Mesothelial cell of epicardium (in vitro differentiated cells): ENCODE results near the gene UBXN1. TPM values are rescaled to one million over a fixed set of nuclear protein-coding genes. Genes with fewer than 3 reads are reported as not detected.
A peak's percentile ranks its signal among the peaks of the same experiment; 100 is the strongest.

Experiments used
- DNase-seq, 2 experiments: peaks; one replicate each; pipeline ENCODE4 v3.0.0; 2021; ENCODE audit warnings: low spot score in 2 of 2; ENCODE audit not compliant: unreplicated experiment in 2 of 2
- H3K27ac Mint-ChIP-seq: 2 replicates; pipeline ENCODE4 v1.8.0; 2021; ENCODE audit warnings: mixed read lengths
- H3K27me3 Mint-ChIP-seq: 2 replicates; pipeline ENCODE4 v1.8.0; 2021; ENCODE audit warnings: low read depth, mixed read lengths
- H3K36me3 Mint-ChIP-seq: 2 replicates; pipeline ENCODE4 v1.8.0; 2021; ENCODE audit warnings: mixed read lengths
- H3K4me1 Mint-ChIP-seq: 2 replicates; pipeline ENCODE4 v1.8.0; 2021; ENCODE audit warnings: mixed read lengths
- H3K4me3 Mint-ChIP-seq: 2 replicates; pipeline ENCODE4 v1.8.0; 2021; ENCODE audit warnings: mild to moderate bottlenecking, moderate library complexity, mixed read lengths
- H3K9me3 Mint-ChIP-seq: 2 replicates; pipeline ENCODE4 v1.8.0; 2021; ENCODE audit warnings: mixed read lengths
- total RNA-seq: library from RNA; stranded (reverse); gene quantifications from 3 replicates; pipeline ENCODE4 v1.2.1, GENCODE V29; 2021
- TF ChIP-seq, protein P1 (sequence below): fragments of 200-600 bp; sonication (generic); IDR thresholded peaks from one replicate; pipeline ENCODE4 v1.5.0; 2021; ENCODE audit warnings: antibody characterized with exemption; ENCODE audit not compliant: unreplicated experiment

UBXN1 gene
- total RNA-seq, 1 donor from 2014 or later: 119 TPM

DNA sequence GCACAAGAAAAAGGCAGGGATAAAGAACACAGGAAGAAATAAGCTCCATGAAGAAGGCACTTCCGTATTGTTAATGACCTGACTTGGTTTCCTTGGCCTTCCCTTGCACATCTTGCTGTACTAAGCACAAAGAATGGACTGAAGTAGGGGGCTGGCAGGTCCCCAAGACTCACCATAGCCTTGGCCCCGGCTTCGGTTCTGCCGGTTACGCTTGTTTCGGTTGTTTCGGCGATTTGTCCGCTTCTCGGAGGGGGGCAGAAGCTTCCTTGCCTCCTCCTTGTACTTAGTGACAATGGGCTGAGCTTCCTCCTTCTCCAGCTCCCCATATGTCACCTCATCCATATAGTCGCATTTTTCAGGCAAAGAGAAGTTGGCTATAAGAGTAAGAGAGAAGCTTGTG, 37.9 kb upstream of the UBXN1 start:
- H3K36me3 Mint-ChIP-seq: peaks cover 51% of the 10 kb centered on the region
- no peaks in the 10 kb centered on the region for H3K9me3 Mint-ChIP-seq
- DNase-seq: no peak
- H3K27me3 Mint-ChIP-seq: no peaks in the 10 kb centered on the region
- H3K4me3 Mint-ChIP-seq: no peak overlapping the region
- H3K4me1 Mint-ChIP-seq: peaks cover under 1% of the 10 kb centered on the region
- H3K27ac Mint-ChIP-seq: no peak overlapping the region
- TF ChIP-seq, protein P1, sequence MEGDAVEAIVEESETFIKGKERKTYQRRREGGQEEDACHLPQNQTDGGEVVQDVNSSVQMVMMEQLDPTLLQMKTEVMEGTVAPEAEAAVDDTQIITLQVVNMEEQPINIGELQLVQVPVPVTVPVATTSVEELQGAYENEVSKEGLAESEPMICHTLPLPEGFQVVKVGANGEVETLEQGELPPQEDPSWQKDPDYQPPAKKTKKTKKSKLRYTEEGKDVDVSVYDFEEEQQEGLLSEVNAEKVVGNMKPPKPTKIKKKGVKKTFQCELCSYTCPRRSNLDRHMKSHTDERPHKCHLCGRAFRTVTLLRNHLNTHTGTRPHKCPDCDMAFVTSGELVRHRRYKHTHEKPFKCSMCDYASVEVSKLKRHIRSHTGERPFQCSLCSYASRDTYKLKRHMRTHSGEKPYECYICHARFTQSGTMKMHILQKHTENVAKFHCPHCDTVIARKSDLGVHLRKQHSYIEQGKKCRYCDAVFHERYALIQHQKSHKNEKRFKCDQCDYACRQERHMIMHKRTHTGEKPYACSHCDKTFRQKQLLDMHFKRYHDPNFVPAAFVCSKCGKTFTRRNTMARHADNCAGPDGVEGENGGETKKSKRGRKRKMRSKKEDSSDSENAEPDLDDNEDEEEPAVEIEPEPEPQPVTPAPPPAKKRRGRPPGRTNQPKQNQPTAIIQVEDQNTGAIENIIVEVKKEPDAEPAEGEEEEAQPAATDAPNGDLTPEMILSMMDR: no peak

DNA sequence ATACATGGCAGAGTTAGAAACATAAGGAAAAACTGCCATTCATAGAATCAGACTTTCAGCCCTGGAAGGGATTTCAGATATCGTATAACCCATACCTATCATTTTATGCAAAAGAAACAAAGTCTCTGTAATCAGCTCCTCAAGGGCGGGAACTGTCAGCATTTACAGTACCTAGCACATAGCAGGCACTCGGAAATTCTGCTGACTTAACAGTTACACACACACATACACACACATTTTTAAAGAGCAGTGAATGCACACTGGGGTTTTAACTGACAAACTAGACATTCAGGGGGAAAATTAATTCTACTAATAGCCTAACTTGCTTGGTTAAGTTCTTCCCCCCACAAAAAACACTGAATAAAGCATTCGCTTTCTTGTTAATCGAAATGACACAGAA, 37.3 kb upstream of the UBXN1 start:
- Mint-ChIP-seq H3K27ac (no peak overlapping the region), H3K27me3 (no peaks in the 10 kb centered on the region), H3K4me3 (no peak overlapping the region), H3K4me1 (no peaks in the 10 kb centered on the region), H3K9me3 (no peaks in the 10 kb centered on the region), H3K36me3 (peaks cover 45% of the 10 kb centered on the region)
- TF ChIP-seq, protein P1: no peak
- no peak for DNase-seq

DNA sequence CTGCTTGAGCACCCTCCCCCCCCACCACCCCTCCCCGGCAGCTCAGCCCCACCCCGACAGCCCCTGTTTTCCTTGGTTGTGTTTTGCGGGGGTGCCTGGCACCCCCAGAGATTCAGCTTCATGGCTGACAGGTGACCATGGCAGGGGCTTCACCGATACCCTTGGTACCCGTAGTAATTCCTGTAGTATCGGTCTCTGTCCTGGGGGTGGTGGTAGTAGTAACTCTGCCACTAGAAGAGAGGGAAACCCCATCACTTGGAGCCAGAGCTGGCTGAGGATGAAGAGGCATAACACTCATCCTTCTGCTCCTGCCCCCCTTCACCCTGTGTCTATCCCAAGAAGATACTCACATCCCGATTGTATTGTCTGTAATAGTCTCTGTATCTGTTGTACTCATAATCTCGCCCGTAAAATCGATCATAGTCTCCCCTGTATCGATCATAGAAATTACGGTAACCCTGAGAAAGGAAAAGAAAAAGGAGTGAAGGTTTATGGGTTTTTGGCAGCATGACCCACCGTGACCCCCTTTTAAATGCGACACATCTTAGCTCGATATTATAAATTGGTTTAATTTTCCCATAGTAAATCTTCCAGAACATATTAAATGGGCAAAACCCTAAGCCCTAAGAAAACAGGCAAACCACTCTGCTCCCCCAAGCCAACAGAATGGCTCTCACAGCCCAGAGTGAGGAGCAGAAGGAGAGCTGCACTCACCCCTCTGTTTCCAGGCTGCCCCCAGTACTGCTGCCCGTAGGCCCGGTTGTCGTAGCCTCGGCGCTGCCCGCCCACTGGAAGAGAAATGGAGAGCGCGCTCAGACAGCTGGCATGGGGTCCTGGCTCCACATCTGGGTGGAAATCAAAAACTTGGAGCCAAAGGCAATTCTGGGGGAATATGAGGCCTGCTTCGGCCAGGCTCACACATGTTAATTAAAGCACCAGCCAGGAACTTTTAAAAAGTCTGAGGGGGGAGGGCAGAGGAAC, 36.6 kb upstream of the UBXN1 start:
- Mint-ChIP-seq H3K27ac (no peak overlapping the region), H3K4me3 (no peak overlapping the region), H3K36me3 (peaks cover 45% of the 10 kb centered on the region), H3K9me3 (no peaks in the 10 kb centered on the region), H3K4me1 (no peaks in the 10 kb centered on the region), H3K27me3 (no peaks in the 10 kb centered on the region)
- TF ChIP-seq, protein P1: no peak
- no peak for DNase-seq

GRCh38 chr11:62713343-62713742, 34.5 kb upstream of the UBXN1 start:
- Mint-ChIP-seq H3K36me3 (peaks cover 38% of the 10 kb centered on the region), H3K27me3 (no peaks in the 10 kb centered on the region), H3K4me1 (peaks cover 16% of the 10 kb centered on the region), H3K27ac (peak overlapping the region; percentile 40), H3K4me3 (no peak overlapping the region), H3K9me3 (no peaks in the 10 kb centered on the region)
- no peak for DNase-seq
- TF ChIP-seq, protein P1: no peak

DNA sequence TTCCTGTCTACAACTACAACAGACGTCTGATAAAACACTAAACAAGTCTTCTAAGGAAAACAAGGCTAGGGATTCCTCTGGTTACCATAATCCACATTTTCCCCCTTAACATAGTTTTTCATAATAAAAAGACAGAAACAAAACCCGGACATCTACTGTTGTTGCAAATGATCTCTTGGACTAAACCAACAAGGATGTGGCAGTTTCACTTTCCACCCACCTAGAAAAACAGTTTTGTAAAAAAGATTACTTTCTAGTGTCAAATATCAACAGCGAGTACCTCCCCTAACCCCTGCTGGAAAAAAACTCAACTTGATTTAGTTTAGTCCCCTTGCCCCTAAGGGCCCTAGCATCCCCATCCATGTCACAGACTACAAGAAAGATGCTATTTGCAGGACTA, 34.0 kb upstream of the UBXN1 start:
- Mint-ChIP-seq H3K4me3 (no peak overlapping the region), H3K4me1 (peaks cover 21% of the 10 kb centered on the region), H3K27ac (peak overlapping the region; percentile 40), H3K36me3 (peaks cover 33% of the 10 kb centered on the region), H3K9me3 (no peaks in the 10 kb centered on the region), H3K27me3 (no peaks in the 10 kb centered on the region)
- TF ChIP-seq, protein P1: no peak
- DNase-seq: no peak
